Kidney (tissue), 14 donors: ENCODE data around the gene DEFB132. TPM values are rescaled to one million over a fixed set of nuclear protein-coding genes. Genes with fewer than 3 reads are reported as not detected.

Source experiments
- DNase-seq, 5 donors: peaks; one replicate each; pipeline ENCODE4 v3.0.0-alpha.2; 2013 to 2020
- FAIRE-seq: peaks from 2 replicates; lab custom pipeline; 2012; peaks lifted over from hg19 to GRCh38; lab: Jason Lieb, UNC
- H3K27ac ChIP-seq, 2 donors: one replicate each; pipeline ENCODE4 v1.7.0; 2013; ENCODE audit warnings: low read depth in 2 of 2, low read length in 2 of 2, inconsistent platforms in 1 of 2
- H3K27me3 ChIP-seq: one replicate; pipeline ENCODE4 v1.7.1; 2013; ENCODE audit warnings: low read length, inconsistent platforms; ENCODE audit not compliant: control insufficient read depth, insufficient read depth
- H3K36me3 ChIP-seq, 3 donors: one replicate each; pipeline versions ENCODE4 v1.7.0 to v1.7.1; 2013; ENCODE audit warnings: low read length in 3 of 3, control low read depth in 1 of 3, inconsistent platforms in 1 of 3; ENCODE audit not compliant: insufficient read depth in 3 of 3, control insufficient read depth in 2 of 3
- H3K4me1 ChIP-seq, 3 donors: one replicate each; pipeline versions ENCODE4 v1.7.0 to v1.7.1; 2013; ENCODE audit warnings: low read length in 3 of 3, inconsistent platforms in 1 of 3, low read depth in 1 of 3; ENCODE audit not compliant: control insufficient read depth in 2 of 3, insufficient read depth in 2 of 3
- H3K4me3 ChIP-seq, 3 donors: one replicate each; pipeline versions ENCODE4 v1.7.0 to v1.8.1; 2013; ENCODE audit warnings: low read length in 3 of 3, control low read depth in 1 of 3, inconsistent platforms in 1 of 3
- H3K9ac ChIP-seq, 3 donors: one replicate each; pipeline versions ENCODE4 v1.7.0 to v1.7.1; 2013; ENCODE audit warnings: low read length in 3 of 3, control low read depth in 1 of 3, inconsistent platforms in 1 of 3
- H3K9me3 ChIP-seq, 3 donors: one replicate each; pipeline versions ENCODE4 v1.7.0 to v1.7.1; 2013; ENCODE audit warnings: low read length in 3 of 3, control low read depth in 1 of 3, inconsistent platforms in 1 of 3; ENCODE audit not compliant: control insufficient read depth in 2 of 3, insufficient read depth in 1 of 3
- CTCF ChIP-seq: IDR thresholded peaks from 3 replicates; pipeline ENCODE4 v1.5.1; 2012; ENCODE audit warnings: mild to moderate bottlenecking, moderate library complexity, borderline replicate concordance; ENCODE audit not compliant: insufficient read depth; ENCODE audit errors: extremely low read depth
- intact Hi-C: fragments of 100-400 bp; cut with DNase I; formaldehyde crosslinking; loops from one replicate; pipeline ENCODE4 v1.11.1; 2022
- polyA plus RNA-seq: library from polyadenylated mRNA; stranded (reverse); fragments of 350-450 nt; fragmentation: Illumina TruSeq; extraction: RNeasy Lipid Tissue Mini Kit (QIAGEN cat#74804); gene quantifications from one replicate; pipeline ENCODE4 v1.2.3, GENCODE V29; 2014; ENCODE audit warnings: low read depth, low replicate concordance; ENCODE audit not compliant: insufficient read depth
- total RNA-seq: library from RNA; stranded (reverse); fragmentation: NEBNext Ultra II Directional; extraction: Animal tissue kit (Norgen Biotek cat#: 25700); gene quantifications from one replicate; pipeline ENCODE4 v1.2.1, GENCODE V29; 2021
- donor health status: control.
- donor health status: control.
- donor health status: control.
- donor health status: control.
- donor health status: control.
- donor health status: DM: yes; HTN: yes; CAD: no.
- donor health status: Normal renal cell carcinoma (clear cell type).

Gene DEFB132
- total and polyA plus RNA-seq, 2 donors from 2014 or later = 0.24 TPM; not detected in 1

GRCh38 chr20:271528-271927 lies 14.0 kb downstream of the DEFB132 start:
- Histone ChIP-seq H3K4me1 (no peaks in the 10 kb centered on the region), H3K4me3 (no peak overlapping the region), H3K36me3 (peaks cover 0 to 4% (median 0%) of the 10 kb centered on the region in 3 donors), H3K27ac (no peak overlapping the region), H3K9ac (no peak overlapping the region), H3K9me3 (no peaks in the 10 kb centered on the region), H3K27me3 (no peaks in the 10 kb centered on the region)
- no peak for TF ChIP-seq CTCF
- intact Hi-C loops = no loop called here
- FAIRE-seq (no peak), DNase-seq (no peak)

GRCh38 chr20:272718-273117 lies 15.2 kb downstream of the DEFB132 start:
- Histone ChIP-seq H3K27me3 (no peaks in the 10 kb centered on the region), H3K4me3 (no peak overlapping the region), H3K36me3 (peaks cover 0 to 14% (median 0%) of the 10 kb centered on the region in 3 donors), H3K9ac (no peak overlapping the region), H3K27ac (no peak overlapping the region), H3K9me3 (no peaks in the 10 kb centered on the region), H3K4me1 (no peaks in the 10 kb centered on the region)
- intact Hi-C loops = no loop called here
- TF ChIP-seq CTCF = no peak
- FAIRE-seq (no peak), DNase-seq (no peak)

- H3K27me3 ChIP-seq = no peaks in the 10 kb centered on the region
- no peak for FAIRE-seq
Measured at GRCh38 chr20:273884-274283, 16.4 kb downstream of the DEFB132 start.

More at GRCh38 chr20:273884-274283, 16.4 kb downstream of the DEFB132 start:
- Histone ChIP-seq H3K27ac (no peak overlapping the region), H3K36me3 (peaks cover 2 to 22% (median 2%) of the 10 kb centered on the region in 3 donors), H3K9ac (no peak overlapping the region), H3K4me3 (no peak overlapping the region), H3K9me3 (no peaks in the 10 kb centered on the region), H3K4me1 (no peaks in the 10 kb centered on the region)
- TF ChIP-seq CTCF = no peak
- no peak for DNase-seq
- intact Hi-C loops = no loop called here
